GM12865 (cell line): Measurements from ENCODE around the gene KNOP1.
"Not testable (repeated sequence)": the region's sequence is repeated elsewhere in the genome, so short reads cannot be mapped to it uniquely, and the experiment has no call there.

ENCODE experiments used
- DNase-seq: peaks from one replicate; pipeline ENCODE4 v3.0.0; 2010; ENCODE audit warnings: low read depth
- H3K4me3 ChIP-seq: 2 replicates; pipeline ENCODE4 v1.5.1; 2011; ENCODE audit warnings: mild to moderate bottlenecking, low read depth, low read length, control low read depth
- CTCF ChIP-seq: IDR thresholded peaks from 2 replicates; pipeline ENCODE4 v1.5.1; 2011; ENCODE audit warnings: low read length, control low read depth, low read depth, inconsistent platforms; ENCODE audit not compliant: insufficient read depth; ENCODE audit errors: missing control alignments

KNOP1 gene

GRCh38 chr16:19683453-19684236 is 34.4 kb downstream of the KNOP1 start:
- no peak for DNase-seq
- H3K4me3 ChIP-seq: no peak overlapping the region
- TF ChIP-seq CTCF: no peak

GRCh38 chr16:19681637-19682036 is 36.4 kb downstream of the KNOP1 start:
- TF ChIP-seq CTCF: no peak
- DNase-seq: no peak
- no peak overlapping the region for H3K4me3 ChIP-seq

- TF ChIP-seq CTCF: no peak
- no peak for DNase-seq
- no peak overlapping the region for H3K4me3 ChIP-seq
Observed at GRCh38 chr16:19680881-19681340, 37.1 kb downstream of the KNOP1 start.

GRCh38 chr16:19679281-19679680 is 38.7 kb downstream of the KNOP1 start:
- not testable (repeated sequence) for H3K4me3 ChIP-seq, DNase-seq

- no peak for DNase-seq
- TF ChIP-seq CTCF: no peak
- no peak overlapping the region for H3K4me3 ChIP-seq
Observed at GRCh38 chr16:19678804-19679203, 39.2 kb downstream of the KNOP1 start.

- DNase-seq: no peak
- H3K4me3 ChIP-seq: no peak overlapping the region
- TF ChIP-seq CTCF: no peak
Observed at GRCh38 chr16:19677402-19677801, 40.6 kb downstream of the KNOP1 start.

GRCh38 chr16:19674485-19674884 is 43.5 kb downstream of the KNOP1 start:
- H3K4me3 ChIP-seq: no peak overlapping the region
- no peak for TF ChIP-seq CTCF
- DNase-seq: no peak
